ENCODE data around the gene PRIM1.
"Not testable (repeated sequence)": the region's sequence is repeated elsewhere in the genome, so short reads cannot be mapped to it uniquely, and the experiment has no call there.

The PRIM1 gene

GRCh38 chr12:56709759-56710376 lies 42.3 kb downstream of the PRIM1 start:
- H2BK120ac ChIP-seq (ENCODE audit: low read depth, low read length) = no peak overlapping the region
- H3K4me1 ChIP-seq (ENCODE audit: control insufficient read depth, low read depth, low read length) = no peaks in the 10 kb centered on the region
- H3K27me3 ChIP-seq (ENCODE audit: insufficient read depth, low read length, poor library complexity) = no peaks in the 10 kb centered on the region
- H4K5ac ChIP-seq (ENCODE audit: low read length) = no peak overlapping the region
- no peak overlapping the region for H3K4me3 ChIP-seq (ENCODE audit: low read length)
- peaks cover 14% of the 10 kb centered on the region for H3K36me3 ChIP-seq (ENCODE audit: control insufficient read depth, insufficient read depth, low read length)
- no peak overlapping the region for H3K56ac ChIP-seq (ENCODE audit: low read length)
- no peak overlapping the region for H3K18ac ChIP-seq (ENCODE audit: low read length)
- no peak overlapping the region for H3K23ac ChIP-seq (ENCODE audit: low read length)
- H3K9ac ChIP-seq (ENCODE audit: low read length) = no peak overlapping the region
- H3K4ac ChIP-seq (ENCODE audit: low read depth, low read length) = no peak overlapping the region
- H2BK15ac ChIP-seq (replicated peaks; ENCODE audit: low read depth) = no peak overlapping the region
- no peak overlapping the region for H3K27ac ChIP-seq (ENCODE audit: low read depth, low read length)
- H2AK5ac ChIP-seq (ENCODE audit: low read length) = no peak overlapping the region
- DNase-seq = no peak
- H3K4me2 ChIP-seq (ENCODE audit: low read length) = no peak overlapping the region
- H3K79me2 ChIP-seq (ENCODE audit: control insufficient read depth, insufficient read depth, low read length) = no peaks in the 10 kb centered on the region
- H4K8ac ChIP-seq (ENCODE audit: low read depth, low read length) = no peak overlapping the region
- H2BK5ac ChIP-seq (ENCODE audit: low read length) = no peak overlapping the region
- peaks cover 2% of the 10 kb centered on the region for H3K79me1 ChIP-seq (ENCODE audit: low read length)
- no CpG with 5 or more reads among the region's 5 CpGs for WGBS (ENCODE audit: extremely low coverage, insufficient coverage, low lambda C conversion rate)

GRCh38 chr12:56704522-56704921 lies 47.6 kb downstream of the PRIM1 start:
- not testable (repeated sequence) for H2BK5ac ChIP-seq (ENCODE audit: low read length); H3K36me3 ChIP-seq (ENCODE audit: control insufficient read depth, insufficient read depth, low read length); H4K8ac ChIP-seq (ENCODE audit: low read depth, low read length); H2BK120ac ChIP-seq (ENCODE audit: low read depth, low read length); H3K9ac ChIP-seq (ENCODE audit: low read length); H3K27ac ChIP-seq (ENCODE audit: low read depth, low read length); H3K27me3 ChIP-seq (ENCODE audit: insufficient read depth, low read length, poor library complexity); H3K23ac ChIP-seq (ENCODE audit: low read length); H2AK5ac ChIP-seq (ENCODE audit: low read length); H2BK15ac ChIP-seq (replicated peaks; ENCODE audit: low read depth); H3K18ac ChIP-seq (ENCODE audit: low read length); H3K56ac ChIP-seq (ENCODE audit: low read length); H3K4me3 ChIP-seq (ENCODE audit: low read length); H3K4me2 ChIP-seq (ENCODE audit: low read length); DNase-seq; H3K4ac ChIP-seq (ENCODE audit: low read depth, low read length); H3K79me1 ChIP-seq (ENCODE audit: low read length); H3K4me1 ChIP-seq (ENCODE audit: control insufficient read depth, low read depth, low read length); H3K79me2 ChIP-seq (ENCODE audit: control insufficient read depth, insufficient read depth, low read length); H4K5ac ChIP-seq (ENCODE audit: low read length)
- WGBS (ENCODE audit: extremely low coverage, insufficient coverage, low lambda C conversion rate) = no CpG with 5 or more reads among the region's 5 CpGs

GRCh38 chr12:56699020-56699661 lies 53.0 kb downstream of the PRIM1 start:
- Histone ChIP-seq H2BK15ac (replicated peaks; ENCODE audit: low read depth) (no peak overlapping the region), H3K36me3 (ENCODE audit: control insufficient read depth, insufficient read depth, low read length) (no peaks in the 10 kb centered on the region), H3K18ac (ENCODE audit: low read length) (no peak overlapping the region), H3K56ac (ENCODE audit: low read length) (no peak overlapping the region), H3K27ac (ENCODE audit: low read depth, low read length) (no peak overlapping the region), H2BK5ac (ENCODE audit: low read length) (no peak overlapping the region), H3K27me3 (ENCODE audit: insufficient read depth, low read length, poor library complexity) (no peaks in the 10 kb centered on the region), H4K8ac (ENCODE audit: low read depth, low read length) (no peak overlapping the region), H3K9ac (ENCODE audit: low read length) (no peak overlapping the region), H3K4me2 (ENCODE audit: low read length) (no peak overlapping the region), H4K5ac (ENCODE audit: low read length) (no peak overlapping the region), H2BK120ac (ENCODE audit: low read depth, low read length) (no peak overlapping the region), H3K4me1 (ENCODE audit: control insufficient read depth, low read depth, low read length) (no peaks in the 10 kb centered on the region), H3K79me1 (ENCODE audit: low read length) (no peaks in the 10 kb centered on the region), H3K23ac (ENCODE audit: low read length) (no peak overlapping the region), H3K79me2 (ENCODE audit: control insufficient read depth, insufficient read depth, low read length) (no peaks in the 10 kb centered on the region), H3K4me3 (ENCODE audit: low read length) (no peak overlapping the region), H2AK5ac (ENCODE audit: low read length) (no peak overlapping the region), H3K4ac (ENCODE audit: low read depth, low read length) (no peak overlapping the region)
- no CpG with 5 or more reads among the region's 3 CpGs for whole genome bisulfite sequencing (ENCODE audit: extremely low coverage, insufficient coverage, low lambda C conversion rate)
- no peak for DNase-seq

- Histone ChIP-seq H3K9ac (ENCODE audit: low read length) (no peak overlapping the region), H3K4ac (ENCODE audit: low read depth, low read length) (no peak overlapping the region), H2AK5ac (ENCODE audit: low read length) (no peak overlapping the region), H3K79me2 (ENCODE audit: control insufficient read depth, insufficient read depth, low read length) (no peaks in the 10 kb centered on the region), H3K36me3 (ENCODE audit: control insufficient read depth, insufficient read depth, low read length) (no peaks in the 10 kb centered on the region), H2BK5ac (ENCODE audit: low read length) (no peak overlapping the region), H4K8ac (ENCODE audit: low read depth, low read length) (no peak overlapping the region), H3K23ac (ENCODE audit: low read length) (no peak overlapping the region), H3K4me2 (ENCODE audit: low read length) (no peak overlapping the region), H3K18ac (ENCODE audit: low read length) (no peak overlapping the region), H2BK120ac (ENCODE audit: low read depth, low read length) (no peak overlapping the region), H4K5ac (ENCODE audit: low read length) (no peak overlapping the region), H3K4me1 (ENCODE audit: control insufficient read depth, low read depth, low read length) (no peaks in the 10 kb centered on the region), H3K79me1 (ENCODE audit: low read length) (no peaks in the 10 kb centered on the region), H3K27ac (ENCODE audit: low read depth, low read length) (no peak overlapping the region), H3K27me3 (ENCODE audit: insufficient read depth, low read length, poor library complexity) (no peaks in the 10 kb centered on the region), H3K4me3 (ENCODE audit: low read length) (no peak overlapping the region), H3K56ac (ENCODE audit: low read length) (no peak overlapping the region), H2BK15ac (replicated peaks; ENCODE audit: low read depth) (no peak overlapping the region)
- DNase-seq = no peak
- WGBS (ENCODE audit: extremely low coverage, insufficient coverage, low lambda C conversion rate) = no CpG with 5 or more reads among the region's 2 CpGs
Observed at GRCh38 chr12:56695327-56696101, 56.6 kb downstream of the PRIM1 start.

GRCh38 chr12:56694161-56694560 lies 58.0 kb downstream of the PRIM1 start:
- Histone ChIP-seq H3K4me3 (ENCODE audit: low read length) (no peak overlapping the region), H3K4ac (ENCODE audit: low read depth, low read length) (no peak overlapping the region), H3K23ac (ENCODE audit: low read length) (no peak overlapping the region), H2BK5ac (ENCODE audit: low read length) (no peak overlapping the region), H3K36me3 (ENCODE audit: control insufficient read depth, insufficient read depth, low read length) (no peaks in the 10 kb centered on the region), H3K27me3 (ENCODE audit: insufficient read depth, low read length, poor library complexity) (no peaks in the 10 kb centered on the region), H3K18ac (ENCODE audit: low read length) (no peak overlapping the region), H3K4me2 (ENCODE audit: low read length) (no peak overlapping the region), H3K56ac (ENCODE audit: low read length) (no peak overlapping the region), H4K8ac (ENCODE audit: low read depth, low read length) (no peak overlapping the region), H3K4me1 (ENCODE audit: control insufficient read depth, low read depth, low read length) (no peaks in the 10 kb centered on the region), H2BK120ac (ENCODE audit: low read depth, low read length) (no peak overlapping the region), H3K27ac (ENCODE audit: low read depth, low read length) (no peak overlapping the region), H3K9ac (ENCODE audit: low read length) (no peak overlapping the region), H4K5ac (ENCODE audit: low read length) (no peak overlapping the region), H3K79me2 (ENCODE audit: control insufficient read depth, insufficient read depth, low read length) (no peaks in the 10 kb centered on the region), H2BK15ac (replicated peaks; ENCODE audit: low read depth) (no peak overlapping the region), H2AK5ac (ENCODE audit: low read length) (no peak overlapping the region), H3K79me1 (ENCODE audit: low read length) (no peaks in the 10 kb centered on the region)
- no peak for DNase-seq
- no CpG with 5 or more reads among the region's 5 CpGs for WGBS (ENCODE audit: extremely low coverage, insufficient coverage, low lambda C conversion rate)
